ENCODE measurements around the gene LIAS.
"Not testable (repeated sequence)": the region's sequence is repeated elsewhere in the genome, so short reads cannot be mapped to it uniquely, and the experiment has no call there.

LIAS gene
- total RNA-seq: 17.8 reads per million, percentile 44 among the genes with 10 or more reads in this experiment

DNA sequence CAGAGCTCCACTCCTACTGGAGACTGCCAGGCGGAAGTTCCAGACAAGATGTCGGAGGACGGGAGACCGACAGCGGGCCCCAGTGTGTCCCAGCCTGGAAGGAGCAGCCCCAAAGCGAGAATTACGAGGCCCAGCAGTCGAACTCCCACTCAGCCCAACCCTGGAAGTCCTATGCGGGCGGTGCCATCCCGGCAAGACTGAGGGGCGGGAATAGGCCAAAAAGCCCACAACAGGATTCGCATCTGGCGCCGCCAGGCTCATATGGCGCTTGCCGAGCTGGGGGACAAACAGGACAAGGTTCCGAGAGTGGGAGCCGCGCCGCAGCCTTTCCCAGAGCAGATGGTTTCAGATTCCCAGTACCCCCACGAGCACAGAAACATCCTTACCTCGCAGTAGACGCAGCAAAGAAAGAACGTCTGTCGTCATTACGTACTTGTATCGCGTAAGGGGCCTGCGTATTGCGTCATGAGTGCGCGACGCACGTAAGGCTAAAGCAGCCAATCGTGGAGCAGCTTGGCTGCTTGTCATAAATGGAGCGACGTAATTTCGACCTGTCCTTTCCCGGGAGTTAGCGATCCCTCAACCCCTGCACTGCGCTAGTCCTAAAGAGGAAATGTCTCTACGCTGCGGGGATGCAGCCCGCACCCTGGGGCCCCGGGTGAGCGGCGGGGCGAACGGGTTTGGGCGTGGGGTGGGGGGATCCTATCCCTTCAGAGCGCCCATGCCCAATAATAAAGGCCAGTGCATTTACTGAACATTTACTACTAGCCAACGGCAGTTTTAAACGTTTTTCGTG is at the start of gene LIAS, which contains the start of gene RPL9:
TSS of gene LIAS (plus strand) at position 552 of the 796 bp plus-strand sequence. CDS start at position 614, 62 bp downstream.
TSS of gene RPL9 (minus strand) at position 418 of the 796 bp plus-strand sequence. CDS start 483 bp downstream, outside the sequence.
- DNase-seq: peak; percentile 90

DNA sequence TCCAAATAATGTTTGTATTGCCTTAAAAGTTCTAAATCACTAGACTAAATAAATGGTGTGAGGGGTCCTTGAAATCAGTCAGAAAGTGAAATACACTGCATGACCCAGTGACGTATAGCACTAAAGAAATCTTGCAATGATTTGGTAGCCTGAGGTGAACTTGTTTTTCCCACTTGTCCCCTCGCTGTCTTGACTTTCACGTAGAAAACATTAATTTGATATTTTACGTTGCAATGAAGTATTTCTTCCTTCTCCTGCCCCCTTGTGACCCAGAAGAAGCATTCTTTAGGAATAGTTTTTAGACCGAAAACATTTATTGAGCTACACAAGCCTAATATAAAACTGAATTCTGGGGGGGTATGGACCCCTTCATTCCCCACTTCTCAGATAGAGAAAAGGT is 48.4 kb upstream of the LIAS start:
- no peak for DNase-seq

DNA sequence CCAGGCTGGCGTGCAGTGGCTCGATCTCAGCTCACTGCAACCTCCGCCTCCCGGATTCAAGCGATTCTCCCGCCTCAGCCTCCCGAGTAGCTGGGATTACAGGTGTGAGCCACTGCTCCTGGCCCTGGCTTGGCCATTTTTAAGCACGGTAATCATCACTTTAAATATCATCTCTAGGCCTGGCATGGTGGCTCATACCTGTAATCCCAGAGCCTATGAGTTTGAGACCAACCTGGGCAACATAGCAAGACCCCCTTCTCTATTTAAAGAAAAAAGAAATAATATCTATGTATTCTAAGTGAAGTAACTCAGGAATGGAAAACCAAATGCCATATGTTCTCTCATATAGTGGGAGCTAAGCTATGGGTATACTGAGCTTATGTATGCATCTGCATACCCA is 47.3 kb upstream of the LIAS start:
- not testable (repeated sequence) for DNase-seq

DNA sequence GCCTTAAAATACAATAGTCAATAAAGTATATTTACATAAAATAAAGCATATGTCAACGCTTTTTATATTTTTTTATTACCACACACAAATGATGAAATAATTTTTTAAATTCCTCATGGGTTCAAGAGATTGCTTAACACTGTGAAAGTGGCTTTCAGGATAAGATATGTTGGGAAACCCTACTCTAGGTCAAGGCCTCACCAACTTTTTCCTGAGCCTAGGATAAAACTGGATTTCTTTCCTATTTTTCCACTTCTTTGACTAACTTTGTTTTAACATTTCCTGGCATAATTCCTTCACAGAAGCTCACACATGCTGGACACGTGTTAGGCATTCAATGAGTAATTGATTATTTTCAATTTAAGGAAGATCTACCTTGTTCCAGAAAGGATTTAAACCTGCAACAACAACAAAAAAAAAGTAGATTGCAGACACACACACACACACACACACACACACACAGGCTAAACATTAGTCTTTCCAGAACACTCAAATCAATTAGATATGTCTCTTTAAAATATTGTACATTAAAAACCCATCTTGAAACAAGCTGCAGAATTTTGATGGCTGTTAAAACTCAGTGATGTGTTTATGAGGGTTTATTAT is 43.1 kb upstream of the LIAS start:
- no peak for DNase-seq

DNA sequence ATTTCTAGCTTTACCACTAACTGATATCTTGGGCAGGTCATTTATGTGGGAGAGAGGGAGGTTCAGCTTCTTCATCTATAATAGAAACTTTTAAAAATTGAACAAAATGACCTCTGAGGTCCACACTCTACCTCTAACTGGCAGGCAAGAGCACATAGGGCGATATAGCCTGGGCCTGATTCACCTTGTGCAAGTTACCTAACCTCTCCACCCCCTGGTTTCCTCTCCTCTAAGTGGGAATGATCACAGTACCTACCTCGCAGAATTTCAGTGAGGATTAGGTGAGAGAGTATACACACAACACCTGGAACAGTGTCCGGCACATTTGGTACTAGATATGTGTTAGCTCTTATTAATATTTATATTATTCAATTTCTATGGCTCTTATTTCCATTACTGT is 36.6 kb upstream of the LIAS start:
- DNase-seq: no peak

DNA sequence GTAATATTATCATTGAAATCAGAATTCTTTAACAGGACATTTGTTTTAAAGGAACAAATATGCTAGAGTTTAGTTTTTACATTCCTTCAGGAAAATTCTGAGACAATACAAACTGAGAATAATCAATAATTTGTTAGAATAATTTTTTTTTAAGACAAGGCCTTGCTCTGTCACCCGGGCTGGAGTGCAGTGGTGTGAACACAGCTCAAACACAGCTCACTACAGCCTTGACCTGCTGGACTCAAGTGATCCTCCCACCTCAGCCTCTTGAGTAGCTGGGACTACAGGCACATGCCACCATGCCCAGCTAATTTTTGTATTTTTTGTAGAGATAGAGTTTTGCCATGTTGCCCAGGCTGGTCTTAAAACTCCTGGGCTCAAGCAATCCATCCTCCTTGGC is 33.6 kb upstream of the LIAS start:
- not testable (repeated sequence) for DNase-seq

DNA sequence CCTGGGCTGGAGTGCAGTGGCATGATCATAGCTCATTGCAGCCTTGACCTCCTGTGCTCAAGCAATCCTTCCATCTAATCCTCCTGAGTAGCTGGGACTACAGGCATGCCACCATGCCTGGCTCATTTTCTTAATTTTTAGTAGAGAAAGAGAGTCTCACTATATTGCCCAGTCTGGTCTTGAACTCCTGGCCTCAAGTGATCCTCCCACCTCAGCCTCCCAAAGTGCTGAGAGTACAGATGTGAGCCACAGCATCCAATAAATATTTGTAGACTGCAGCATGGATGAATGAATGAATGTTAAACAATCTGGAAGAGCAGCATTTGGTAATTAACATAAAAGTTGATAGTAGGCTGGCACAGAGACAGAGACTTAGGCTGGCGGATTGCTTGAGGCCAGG is 32.1 kb upstream of the LIAS start:
- no peak for DNase-seq

DNA sequence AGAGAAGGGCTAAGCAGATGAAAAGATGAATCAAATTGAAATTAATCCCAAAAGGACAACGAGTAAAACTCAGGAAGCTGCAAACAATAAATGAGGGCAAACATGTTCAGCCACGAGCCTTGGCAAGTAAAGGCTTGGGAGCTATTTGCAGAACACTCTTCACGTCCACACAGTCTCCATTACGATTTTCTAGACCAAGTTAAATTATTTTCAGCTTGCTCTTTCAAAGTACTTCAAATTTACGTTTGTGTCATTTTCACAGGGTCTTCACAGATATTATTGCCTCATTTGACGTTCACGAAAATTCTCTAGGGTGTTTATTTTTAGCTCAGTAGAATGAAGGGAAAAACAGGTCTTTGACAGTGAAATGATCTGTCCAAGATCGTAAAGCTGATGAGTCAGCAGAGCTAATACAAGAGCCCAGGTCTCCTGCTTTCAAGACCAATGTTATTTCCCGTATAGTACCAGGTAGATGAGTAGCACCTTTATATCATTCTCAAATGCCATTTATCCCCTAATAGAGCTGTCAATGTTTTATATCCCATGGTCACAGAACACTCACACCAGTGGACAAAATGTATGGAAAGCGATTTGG is 31.2 kb upstream of the LIAS start:
- DNase-seq: no peak

DNA sequence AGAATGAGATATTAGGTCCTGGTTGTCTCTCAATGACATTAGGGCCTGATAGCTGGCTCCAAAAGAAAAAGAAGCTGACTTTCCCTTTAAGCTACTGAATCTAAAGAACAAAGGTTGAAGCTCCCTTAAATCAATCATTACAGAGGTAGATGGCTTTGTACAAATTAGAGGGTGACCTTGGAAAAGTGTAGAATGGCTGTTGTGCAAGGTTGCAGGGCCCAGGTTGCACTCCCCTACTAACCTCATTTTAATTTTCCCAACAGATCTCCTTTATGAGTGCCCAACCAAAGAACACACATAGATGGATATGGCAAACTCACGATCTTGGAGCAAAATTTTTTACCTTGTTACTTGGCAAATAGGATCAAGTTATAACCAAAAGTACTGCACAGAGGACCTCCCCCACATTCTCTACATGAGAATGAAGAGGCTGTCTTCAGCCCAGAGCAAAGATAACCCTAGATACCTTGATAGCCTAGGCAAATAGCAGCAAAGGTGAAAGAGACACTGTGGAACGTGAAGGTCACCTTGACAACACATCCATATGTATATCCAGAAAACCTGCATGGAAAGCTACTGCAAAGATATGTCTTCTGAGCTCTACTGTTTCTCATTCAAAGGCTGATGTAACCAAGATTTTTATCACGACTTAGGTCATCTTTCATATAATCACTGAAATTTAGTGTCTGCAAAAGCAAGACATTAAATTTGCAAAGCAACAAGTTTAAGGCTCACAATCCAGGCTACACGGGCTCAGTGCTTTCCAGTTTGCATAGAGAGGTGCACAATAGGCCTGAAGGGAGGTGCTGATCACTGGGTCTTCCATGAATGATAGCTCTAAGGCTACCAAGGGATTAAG is 29.2 kb upstream of the LIAS start:
- no peak for DNase-seq

DNA sequence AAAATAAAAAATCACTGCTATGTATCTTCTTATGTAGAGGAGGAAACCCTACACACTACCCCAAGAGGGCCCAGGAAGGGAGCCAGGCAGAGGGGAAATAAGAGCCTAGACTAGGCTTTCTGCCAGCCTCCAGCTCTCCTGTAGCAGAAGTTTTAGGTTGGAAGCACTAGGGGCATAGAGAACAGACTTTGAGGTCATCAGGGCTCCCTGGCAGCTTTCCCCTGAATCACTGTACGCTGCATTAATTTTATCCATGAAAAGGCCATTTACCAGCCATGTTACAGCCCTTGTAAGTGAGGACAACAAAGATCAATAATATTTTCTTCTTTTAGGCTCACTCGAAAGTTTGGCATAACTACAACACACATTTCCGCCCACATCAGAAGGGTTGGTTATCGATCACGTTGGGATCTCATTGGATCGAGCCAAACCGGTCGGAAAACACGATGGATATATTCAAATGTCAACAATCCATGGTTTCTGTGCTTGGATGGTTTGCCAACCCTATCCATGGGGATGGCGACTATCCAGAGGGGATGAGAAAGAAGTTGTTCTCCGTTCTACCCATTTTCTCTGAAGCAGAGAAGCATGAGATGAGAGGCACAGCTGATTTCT is 24.9 kb upstream of the LIAS start:
- DNase-seq: no peak

DNA sequence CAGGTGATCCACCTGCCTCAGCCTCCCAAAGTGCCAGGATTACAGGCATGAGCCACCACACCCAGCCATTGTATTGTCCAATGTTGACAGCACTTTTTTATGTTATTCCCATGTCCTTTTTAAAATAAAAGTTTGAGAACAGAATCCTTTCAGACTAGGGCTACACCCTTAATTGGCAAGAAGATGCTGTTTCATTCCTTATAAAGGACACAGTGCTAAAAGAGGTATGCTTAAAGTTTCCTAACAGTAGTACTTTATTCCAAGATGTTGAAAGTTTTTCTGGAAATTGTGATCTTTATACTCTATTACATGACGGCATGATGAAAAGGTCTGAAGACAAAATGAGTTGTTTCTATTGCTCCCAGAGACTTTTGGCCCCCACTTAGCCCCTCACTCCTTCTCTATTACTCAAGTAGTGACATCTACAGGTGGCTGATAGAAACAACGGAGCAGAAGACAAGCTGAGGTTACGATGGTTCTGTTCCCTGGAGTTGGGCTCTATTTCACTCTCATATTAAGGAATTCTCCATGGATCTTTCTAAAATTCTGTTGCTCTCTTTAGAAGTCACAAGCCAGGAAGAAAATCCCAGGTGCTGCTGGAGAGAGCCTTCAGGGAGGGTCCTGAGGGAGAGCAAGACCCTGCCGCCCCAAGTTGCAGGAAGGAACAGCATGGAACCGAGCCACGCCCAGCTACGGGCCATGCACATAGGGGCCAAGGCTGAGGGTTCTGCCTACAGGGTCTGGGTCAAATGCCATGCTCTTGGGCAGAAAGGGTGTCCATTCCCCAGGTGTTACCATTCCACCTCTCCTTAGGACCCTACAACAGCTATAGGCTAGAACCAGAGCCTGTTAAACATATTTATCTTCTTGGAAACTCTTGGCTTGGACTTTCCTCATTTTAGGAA is 22.9 kb upstream of the LIAS start:
- DNase-seq: no peak

DNA sequence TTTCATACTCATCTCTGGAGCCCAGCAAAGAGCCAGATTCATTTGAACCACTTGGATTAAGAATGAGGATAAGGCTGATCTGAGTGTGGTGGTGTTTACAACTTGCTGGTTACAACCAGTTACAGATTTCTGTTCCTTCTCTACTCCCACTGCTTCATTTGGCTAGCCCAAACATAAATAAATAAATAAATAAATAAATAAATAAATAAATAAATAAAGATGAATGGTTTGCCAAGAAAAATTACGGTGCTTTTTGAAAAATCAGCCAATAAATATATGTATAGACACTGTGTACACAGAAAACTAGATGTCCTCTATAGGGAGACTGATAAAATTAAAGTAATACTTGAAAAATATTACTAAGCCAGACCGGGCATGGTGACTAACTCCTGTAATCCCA is 17.3 kb upstream of the LIAS start:
- no peak for DNase-seq

DNA sequence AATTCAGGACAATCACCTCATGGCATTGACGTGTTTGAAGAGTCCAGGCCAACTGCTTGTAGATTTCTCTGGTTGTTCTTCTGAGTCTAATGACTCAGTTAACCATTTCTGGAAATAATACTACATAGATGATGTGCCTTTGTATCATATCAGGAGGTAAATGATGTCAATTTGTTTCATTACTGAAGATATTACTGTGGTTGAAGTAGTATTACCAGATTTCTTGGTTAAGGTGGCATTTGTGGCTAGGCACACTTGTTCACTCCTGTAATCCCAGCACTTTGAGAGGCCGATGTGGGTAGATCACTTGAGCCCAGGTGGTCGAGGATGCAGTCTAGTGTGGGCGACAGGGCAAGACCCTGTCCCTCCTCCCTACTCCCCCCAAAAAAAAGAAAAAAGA is 15.9 kb upstream of the LIAS start:
- no peak for DNase-seq

DNA sequence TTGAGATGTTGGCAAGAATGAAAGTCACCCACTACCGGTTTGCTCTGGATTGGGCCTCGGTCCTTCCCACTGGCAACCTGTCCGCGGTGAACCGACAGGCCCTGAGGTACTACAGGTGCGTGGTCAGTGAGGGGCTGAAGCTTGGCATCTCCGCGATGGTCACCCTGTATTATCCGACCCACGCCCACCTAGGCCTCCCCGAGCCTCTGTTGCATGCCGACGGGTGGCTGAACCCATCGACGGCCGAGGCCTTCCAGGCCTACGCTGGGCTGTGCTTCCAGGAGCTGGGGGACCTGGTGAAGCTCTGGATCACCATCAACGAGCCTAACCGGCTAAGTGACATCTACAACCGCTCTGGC is 12.4 kb upstream of the LIAS start:
- DNase-seq: no peak

DNA sequence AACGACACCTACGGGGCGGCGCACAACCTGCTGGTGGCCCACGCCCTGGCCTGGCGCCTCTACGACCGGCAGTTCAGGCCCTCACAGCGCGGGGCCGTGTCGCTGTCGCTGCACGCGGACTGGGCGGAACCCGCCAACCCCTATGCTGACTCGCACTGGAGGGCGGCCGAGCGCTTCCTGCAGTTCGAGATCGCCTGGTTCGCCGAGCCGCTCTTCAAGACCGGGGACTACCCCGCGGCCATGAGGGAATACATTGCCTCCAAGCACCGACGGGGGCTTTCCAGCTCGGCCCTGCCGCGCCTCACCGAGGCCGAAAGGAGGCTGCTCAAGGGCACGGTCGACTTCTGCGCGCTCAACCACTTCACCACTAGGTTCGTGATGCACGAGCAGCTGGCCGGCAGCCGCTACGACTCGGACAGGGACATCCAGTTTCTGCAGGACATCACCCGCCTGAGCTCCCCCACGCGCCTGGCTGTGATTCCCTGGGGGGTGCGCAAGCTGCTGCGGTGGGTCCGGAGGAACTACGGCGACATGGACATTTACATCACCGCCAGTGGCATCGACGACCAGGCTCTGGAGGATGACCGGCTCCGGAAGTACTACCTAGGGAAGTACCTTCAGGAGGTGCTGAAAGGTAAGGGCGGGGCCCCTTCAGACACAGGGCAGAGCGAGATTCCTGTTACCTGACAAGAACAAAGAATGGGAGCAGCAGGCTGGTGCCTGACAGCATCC is 11.8 kb upstream of the LIAS start:
- DNase-seq: peak; percentile 11

DNA sequence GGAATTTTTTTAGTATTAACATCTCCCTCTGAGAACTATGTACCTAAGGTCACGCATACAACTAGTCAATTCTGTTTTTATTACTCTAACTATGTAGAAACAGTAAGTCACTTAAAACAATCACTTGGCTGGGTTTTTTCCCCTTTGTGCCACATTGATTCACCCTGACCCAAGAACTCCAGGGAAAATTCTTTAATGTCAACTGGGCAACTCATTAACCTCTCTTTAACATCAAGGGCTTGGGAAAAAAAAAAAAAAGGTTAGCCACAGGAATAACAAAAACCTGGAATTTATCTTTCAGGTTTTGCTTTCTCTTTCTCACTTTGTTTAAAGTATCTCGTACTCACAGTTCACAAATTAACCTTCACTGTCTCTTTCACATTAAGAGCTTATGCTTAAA is 8.2 kb upstream of the LIAS start:
- no peak for DNase-seq

DNA sequence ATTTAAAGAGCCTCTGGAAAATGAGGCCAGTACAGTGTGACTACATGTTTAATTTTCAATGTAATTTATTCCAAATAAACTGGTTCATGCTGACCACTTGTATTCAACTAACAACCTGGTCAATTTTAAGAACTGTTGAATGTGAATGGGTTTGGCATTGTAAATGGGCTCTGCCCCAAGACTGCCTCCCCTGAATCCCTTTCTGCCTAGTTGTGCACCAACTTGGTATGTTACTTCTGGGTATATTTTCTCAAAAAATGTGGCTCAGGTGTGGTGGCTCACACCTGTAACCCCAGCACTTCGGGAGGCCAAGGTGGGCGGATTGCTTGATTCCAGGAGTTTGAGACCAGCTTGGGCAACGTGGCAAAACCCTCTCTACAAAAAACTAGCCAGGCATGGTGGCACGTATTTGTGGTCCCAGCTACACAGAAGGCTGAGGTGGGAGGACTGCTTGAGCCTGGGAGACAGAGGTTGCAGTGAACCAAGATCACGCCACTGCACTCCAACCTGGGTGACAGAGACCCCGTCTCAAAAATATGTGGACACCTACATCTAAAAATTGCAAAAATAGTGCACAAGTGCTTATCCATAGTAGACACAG is 7.3 kb upstream of the LIAS start:
- no peak for DNase-seq

DNA sequence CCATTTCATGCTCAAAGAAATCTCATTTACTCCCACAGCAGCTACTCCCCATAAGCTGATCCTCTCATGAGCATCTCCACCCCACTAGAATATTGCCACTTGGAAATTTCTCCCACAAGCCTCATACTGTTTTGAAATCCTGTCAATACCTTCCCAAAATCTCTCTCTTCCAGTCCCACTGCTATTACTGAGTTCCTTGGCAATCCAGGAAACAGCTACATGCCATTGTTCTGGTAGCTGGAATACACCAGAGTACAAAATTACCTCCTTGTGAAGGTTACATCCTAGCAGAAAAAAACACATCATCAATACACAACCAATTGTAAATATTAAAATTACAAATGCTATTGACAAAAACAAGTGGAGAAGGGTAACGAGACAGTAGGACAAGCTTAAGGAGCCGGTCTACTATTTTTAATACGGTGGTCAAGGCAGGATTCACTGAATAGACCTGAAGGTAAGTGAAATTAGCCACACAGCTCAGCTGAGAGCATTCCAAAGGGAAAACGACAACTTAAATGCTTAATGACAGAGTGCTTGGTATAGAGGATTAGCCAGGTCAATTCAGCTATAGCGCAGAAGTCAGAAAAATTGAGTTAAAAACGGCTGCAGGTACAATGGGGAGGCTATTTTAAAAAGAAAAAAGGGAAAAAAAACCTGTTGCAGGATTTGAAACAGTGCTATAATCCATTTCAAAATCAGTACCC is 6.5 kb upstream of the LIAS start:
- DNase-seq: no peak

DNA sequence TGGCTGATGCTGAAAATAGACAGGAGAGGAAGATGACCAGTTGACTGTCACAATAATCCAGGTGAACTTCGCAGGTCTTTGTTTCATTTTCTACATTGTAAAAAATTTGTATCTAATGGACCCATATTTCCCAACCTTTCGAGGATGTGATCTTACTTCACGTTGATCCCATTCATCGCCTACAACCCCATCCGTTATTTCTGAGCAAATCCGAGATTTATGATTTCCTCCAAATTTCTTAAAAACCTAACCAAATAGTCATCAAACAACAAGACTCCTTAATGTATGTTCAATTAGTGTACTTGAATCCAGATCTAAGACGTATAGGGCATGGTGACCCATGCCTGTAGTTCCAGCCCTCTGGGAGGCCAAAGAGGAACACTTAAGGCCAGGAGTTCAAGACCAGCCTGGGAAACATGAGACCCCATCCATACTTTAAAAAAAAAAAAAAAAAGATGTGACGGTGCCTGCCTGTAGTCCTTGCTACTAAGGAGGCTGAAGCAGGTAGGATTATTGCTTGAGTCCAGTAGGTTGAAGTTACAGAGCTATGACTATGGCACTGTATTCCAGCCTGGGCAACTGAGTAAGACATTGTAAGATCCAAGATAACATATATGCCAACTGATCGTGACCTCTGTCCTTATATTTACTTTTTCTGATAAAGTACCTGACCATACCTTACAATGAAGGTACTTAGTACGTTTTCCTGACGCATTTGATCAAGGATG is 5.8 kb upstream of the LIAS start:
- no peak for DNase-seq
